AG04449 (cell line): ENCODE data around the gene HPD.

ENCODE experiments used
- CTCF ChIA-PET: fragments of 350-600 bp; formaldehyde crosslinking; extraction: SDS; loops from one replicate; lab custom pipeline; 2021; ENCODE audit warnings: antibody characterized with exemption; lab: Yijun Ruan, JAX
- POLR2A ChIA-PET: fragments of 400-600, 350-600 bp; formaldehyde crosslinking; extraction: SDS; loops from one replicate; lab custom pipeline; 2020; ENCODE audit warnings: antibody characterized with exemption, inconsistent platforms; lab: Yijun Ruan, JAX
- DNase-seq: peaks from one replicate; pipeline ENCODE4 v3.0.0-alpha.2; 2010; ENCODE audit warnings: low read depth, low spot score
- H3K4me3 ChIP-seq: 2 replicates; pipeline ENCODE4 v1.5.1; 2011; ENCODE audit warnings: low read depth, mild to moderate bottlenecking, control low read depth, low read length
- CTCF ChIP-seq: IDR thresholded peaks from one replicate; pipeline ENCODE4 v1.5.1; 2011; ENCODE audit warnings: mild to moderate bottlenecking, moderate library complexity, low read length, control low read depth, inconsistent platforms; ENCODE audit not compliant: insufficient read depth; ENCODE audit errors: missing control alignments

The HPD gene

GRCh38 chr12:121808623-121809022, 50.0 kb downstream of the HPD start:
- POLR2A ChIA-PET: interaction anchor here (0.6 kb wide), 1 partner anchor 129 kb away, joined by 3 read pairs; no protein-coding TSS in a partner anchor

GRCh38 chr12:121807642-121808347, 50.9 kb downstream of the HPD start:
- ChIA-PET CTCF (interaction anchor here (0.6 to 31.1 kb wide), 3 partner anchors 17 to 30 kb away, joined by 3 to 1100 read pairs (median 11); partner anchors contain the start of gene RHOF), POLR2A (no interaction called here)
- no peak for DNase-seq
- H3K4me3 ChIP-seq: no peak overlapping the region
- no peak for TF ChIP-seq CTCF

More at GRCh38 chr12:121808623-121809022, 50.0 kb downstream of the HPD start:
- DNase-seq: no peak
- no peak overlapping the region for H3K4me3 ChIP-seq
- CTCF ChIA-PET: interaction anchor here (0.6 to 31.1 kb wide), 3 partner anchors 16 to 21 kb away, joined by 3 to 1100 read pairs (median 54); partner anchors contain the start of gene RHOF
- TF ChIP-seq CTCF: no peak

- DNase-seq: no peak
- ChIA-PET POLR2A (interaction anchor here (0.6 to 0.9 kb wide), 3 partner anchors 9 to 418 kb away, joined by 3 to 5 read pairs (median 3); no protein-coding TSS in a partner anchor), CTCF (interaction anchor here (0.7 to 31.1 kb wide), 8 partner anchors 9 to 118 kb away, joined by 3 to 1100 read pairs (median 4); partner anchors contain the start of genes PSMD9 and RHOF)
- no peak for TF ChIP-seq CTCF
- peak overlapping the region; percentile 69 for H3K4me3 ChIP-seq
These were observed 51.9 kb downstream of the HPD start for GRCh38 chr12:121806546-121807423.

- POLR2A ChIA-PET: interaction anchor here (0.8 kb wide), 1 partner anchor 21 kb away, joined by 5 read pairs; no protein-coding TSS in a partner anchor
- no peak for DNase-seq
- no peak for TF ChIP-seq CTCF
These were observed 52.6 kb downstream of the HPD start for GRCh38 chr12:121806009-121806545.

GRCh38 chr12:121805171-121806008, 53.3 kb downstream of the HPD start:
- ChIA-PET CTCF (interaction anchor here (1.0 to 31.1 kb wide), 5 partner anchors 11 to 106 kb away, joined by 3 to 1100 read pairs (median 4); partner anchors contain the start of genes PSMD9 and RHOF), POLR2A (interaction anchor here (0.6 to 0.8 kb wide), 2 partner anchors 16 to 21 kb away, joined by 3 to 5 read pairs; no protein-coding TSS in a partner anchor)
- DNase-seq: no peak
- no peak for TF ChIP-seq CTCF
- peak overlapping the region; percentile 69 for H3K4me3 ChIP-seq

More at GRCh38 chr12:121806009-121806545, 52.6 kb downstream of the HPD start:
- peak overlapping the region; percentile 69 for H3K4me3 ChIP-seq
- CTCF ChIA-PET: interaction anchor here (0.9 to 31.1 kb wide), 7 partner anchors 10 to 119 kb away, joined by 3 to 1100 read pairs (median 4); partner anchors contain the start of genes PSMD9 and RHOF
